HG03354 (cell line): ENCODE results near the gene NCKAP5.
"Not testable (repeated sequence)": the region's sequence is repeated elsewhere in the genome, so short reads cannot be mapped to it uniquely, and the experiment has no call there.

Experiments used
- ATAC-seq: cut with Tn5 transposase; IDR thresholded peaks from one replicate; pipeline ENCODE4 v1.9.1; 2021; ENCODE audit warnings: mild to moderate bottlenecking; ENCODE audit not compliant: unreplicated experiment, poor library complexity, severe bottlenecking

The NCKAP5 gene

DNA sequence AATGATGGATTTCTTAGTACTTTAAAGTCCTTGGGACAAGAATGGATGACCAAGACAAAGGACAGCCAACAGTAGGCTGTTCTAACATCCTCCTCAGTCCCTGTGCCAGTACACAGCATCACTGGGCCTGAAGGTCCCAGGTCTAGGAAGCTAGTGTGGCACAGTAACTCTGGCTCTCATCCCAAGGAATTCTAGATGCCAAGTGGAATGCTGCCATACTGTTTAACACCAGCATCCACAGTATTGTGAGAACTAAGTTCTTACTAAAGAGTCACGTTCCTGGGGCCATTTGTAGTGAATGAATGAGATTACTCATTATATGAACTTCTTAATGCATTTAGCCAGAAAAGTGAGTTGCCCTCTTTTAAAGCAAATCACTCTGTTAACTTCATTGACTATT lies 830.0 kb downstream of the NCKAP5 start:
- ATAC-seq: no peak

- no peak for ATAC-seq
Measured at GRCh38 chr2:132736059-132736458, 832.2 kb downstream of the NCKAP5 start.

GRCh38 chr2:132734961-132735360 lies 833.3 kb downstream of the NCKAP5 start:
- ATAC-seq: no peak

DNA sequence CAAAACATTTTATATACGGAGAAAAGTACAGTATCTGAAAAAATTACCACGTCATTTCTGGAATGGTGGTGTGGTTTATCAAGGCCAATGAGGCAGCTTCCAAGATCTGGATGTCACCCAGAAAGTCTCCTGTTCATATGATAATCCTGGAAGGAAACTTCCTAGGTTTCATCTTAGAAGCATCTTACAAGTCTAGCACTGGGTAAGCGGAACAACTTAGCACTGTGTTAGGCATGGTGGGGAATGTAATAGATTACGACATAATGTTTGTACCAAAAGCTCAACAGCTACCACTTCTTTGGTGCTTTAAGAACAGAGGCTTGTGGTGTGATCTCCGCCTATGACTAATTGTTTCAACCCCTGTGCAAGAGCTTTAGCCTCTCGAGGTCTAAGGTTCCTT lies 835.2 kb downstream of the NCKAP5 start:
- no peak for ATAC-seq

- ATAC-seq: no peak
Measured at GRCh38 chr2:132732694-132733093, 835.6 kb downstream of the NCKAP5 start.

GRCh38 chr2:132731441-132731840 lies 836.8 kb downstream of the NCKAP5 start:
- no peak for ATAC-seq

DNA sequence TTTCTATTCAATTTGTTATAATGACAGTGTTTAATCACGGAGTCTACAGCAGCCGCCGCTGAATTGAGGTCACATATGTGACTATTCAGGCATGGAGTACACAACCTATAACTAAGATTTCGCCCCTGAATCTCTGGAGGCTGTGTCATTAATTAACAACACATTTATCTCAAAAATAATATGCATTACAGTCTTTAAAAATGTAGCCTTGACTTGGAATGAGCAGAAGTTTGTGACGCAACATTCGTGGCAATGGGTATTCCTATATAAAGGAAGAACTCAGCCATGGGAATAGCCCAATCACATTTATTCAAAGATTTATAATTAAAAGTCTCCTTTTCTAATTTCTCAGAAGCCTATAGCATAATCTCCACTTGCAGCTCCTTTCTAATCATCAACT lies 837.7 kb downstream of the NCKAP5 start:
- no peak for ATAC-seq

DNA sequence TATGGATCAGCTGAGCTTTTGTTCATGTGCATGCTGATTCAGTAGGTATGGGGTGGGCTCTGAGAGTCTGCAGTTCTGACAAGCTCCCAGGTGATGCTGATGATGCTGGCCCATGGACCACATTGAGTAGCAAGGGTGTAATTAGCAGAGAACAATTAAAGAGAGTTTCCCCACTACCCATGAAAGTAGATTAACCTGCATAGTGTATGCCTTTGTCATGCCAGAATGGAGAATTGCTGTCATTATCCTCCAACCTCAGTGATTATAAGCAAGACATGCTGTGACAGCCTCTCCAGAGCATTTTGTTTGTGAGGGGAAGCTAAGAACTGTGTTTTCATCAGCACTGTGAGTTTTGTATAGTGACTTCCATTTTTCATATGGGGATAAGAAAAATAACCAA lies 838.7 kb downstream of the NCKAP5 start:
- no peak for ATAC-seq

DNA sequence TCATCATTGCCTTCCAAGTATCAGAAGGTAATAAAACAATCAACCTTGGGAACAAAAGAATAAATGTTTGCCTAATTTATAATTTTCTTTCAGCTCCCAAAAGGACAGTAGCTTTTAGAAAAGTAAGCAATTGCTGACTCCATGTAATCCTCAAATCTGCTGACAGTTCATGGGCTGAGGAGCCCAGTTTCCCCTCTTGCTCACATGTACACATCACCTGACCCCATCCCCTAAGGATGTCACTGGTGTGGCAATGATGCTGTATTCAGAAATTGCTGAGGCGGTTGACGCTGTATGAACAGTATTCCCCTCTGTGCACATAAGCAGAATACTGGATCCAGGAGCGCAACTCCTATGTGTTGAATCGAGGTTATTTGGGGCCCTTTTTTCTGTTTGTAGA lies 842.1 kb downstream of the NCKAP5 start:
- ATAC-seq: no peak

GRCh38 chr2:132725748-132726147 lies 842.5 kb downstream of the NCKAP5 start:
- no peak for ATAC-seq

DNA sequence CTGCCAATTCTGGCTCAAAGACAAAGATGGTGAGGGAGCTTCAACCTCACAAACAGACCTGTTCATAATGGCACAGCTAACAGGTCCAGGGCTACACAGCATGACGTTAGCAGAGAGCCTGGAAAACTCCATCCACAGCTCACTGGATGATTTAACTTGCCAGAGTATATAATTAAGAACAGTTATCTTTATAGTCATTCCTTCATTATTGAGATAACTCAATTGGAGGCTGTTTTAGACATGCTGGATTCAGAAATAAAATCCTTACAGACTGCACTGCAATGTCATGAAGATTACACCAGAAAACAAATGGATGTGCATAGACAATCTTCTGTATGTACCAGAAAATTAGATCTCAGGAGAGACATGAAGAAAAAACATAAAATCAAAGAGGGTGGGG lies 843.1 kb downstream of the NCKAP5 start:
- ATAC-seq: no peak

GRCh38 chr2:132721938-132722337 lies 846.3 kb downstream of the NCKAP5 start:
- no peak for ATAC-seq

DNA sequence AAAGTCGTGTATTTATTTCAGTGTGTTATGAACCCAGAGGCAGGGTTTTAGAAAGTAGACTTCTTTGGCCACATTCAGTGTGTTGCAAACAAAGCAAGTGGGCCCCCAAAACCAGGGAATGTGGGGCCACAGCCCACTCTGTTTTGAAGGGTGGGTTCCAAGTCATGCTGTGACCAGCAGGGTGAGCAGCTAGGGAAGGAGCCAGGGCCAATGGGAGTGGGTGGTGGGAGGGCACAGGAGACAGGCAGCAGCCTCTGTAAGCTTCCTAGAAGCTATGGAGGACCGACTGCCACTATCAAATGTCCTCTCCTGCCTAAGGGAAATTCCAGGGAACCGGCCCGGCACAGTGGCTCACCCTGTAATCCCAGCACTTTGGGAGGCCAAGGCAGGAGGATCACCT lies 847.9 kb downstream of the NCKAP5 start:
- ATAC-seq: no peak

DNA sequence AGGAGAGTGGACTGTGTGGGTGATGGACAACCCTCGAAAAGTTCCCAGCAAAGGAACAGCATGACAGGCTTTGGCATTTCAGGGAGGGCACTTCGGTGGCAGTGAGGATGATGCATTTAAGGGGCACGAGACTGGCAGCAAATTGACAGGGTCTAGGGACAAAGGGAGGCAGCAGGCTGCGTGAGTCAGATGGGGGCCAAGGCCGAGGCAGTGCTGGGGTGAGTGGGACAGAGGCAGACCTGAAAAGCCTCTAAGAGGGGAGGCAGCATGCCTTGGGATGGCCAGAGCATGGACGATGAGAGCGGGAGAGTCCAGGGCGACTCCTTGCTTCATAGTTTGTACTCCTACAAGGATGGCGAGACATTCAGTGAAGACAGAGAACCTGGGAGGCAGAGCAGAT lies 848.8 kb downstream of the NCKAP5 start:
- no peak for ATAC-seq

- no peak for ATAC-seq
Measured at GRCh38 chr2:132716954-132717353, 851.3 kb downstream of the NCKAP5 start.

- ATAC-seq: peak; percentile 74
Measured at GRCh38 chr2:132715386-132716351, 852.6 kb downstream of the NCKAP5 start.

GRCh38 chr2:132703396-132703795 lies 864.9 kb downstream of the NCKAP5 start:
- ATAC-seq: no peak

GRCh38 chr2:132701810-132702209 lies 866.5 kb downstream of the NCKAP5 start:
- no peak for ATAC-seq

DNA sequence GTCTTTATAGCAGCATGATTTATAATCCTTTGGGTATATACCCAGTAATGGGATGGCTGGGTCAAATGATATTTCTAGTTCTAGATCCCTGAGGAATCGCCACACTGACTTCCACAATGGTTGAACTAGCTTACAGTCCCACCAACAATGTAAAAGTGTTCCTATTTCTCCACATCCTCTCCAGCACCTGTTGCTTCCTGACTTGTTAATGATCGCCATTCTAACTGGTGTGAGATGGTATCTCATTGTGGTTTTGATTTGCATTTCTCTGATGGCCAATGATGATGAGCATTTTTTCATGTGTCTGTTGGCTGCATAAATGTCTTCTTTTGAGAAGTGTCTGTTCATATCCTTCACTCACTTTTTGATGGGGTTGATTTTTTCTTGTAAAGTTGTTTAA lies 868.5 kb downstream of the NCKAP5 start:
- ATAC-seq: not testable (repeated sequence)

DNA sequence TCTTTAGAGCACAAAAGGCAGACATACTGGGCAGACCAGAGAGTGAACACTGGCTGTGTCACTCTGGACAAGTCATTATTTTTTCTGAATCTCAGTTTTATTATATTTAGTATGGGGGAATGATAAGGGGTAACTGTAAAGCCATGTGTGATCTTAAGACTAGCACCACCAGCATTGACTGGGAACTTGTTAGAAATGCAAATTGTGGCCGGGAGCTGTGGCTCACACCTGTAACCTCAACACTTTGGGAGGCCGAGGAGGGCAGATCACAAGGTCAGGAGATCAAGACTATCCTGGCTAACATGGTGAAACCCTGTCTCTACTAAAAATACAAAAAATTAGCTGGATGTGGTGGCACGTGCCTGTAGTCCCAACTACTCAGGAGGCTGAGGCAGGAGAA lies 869.9 kb downstream of the NCKAP5 start:
- ATAC-seq: not testable (repeated sequence)

GRCh38 chr2:132697556-132698205 lies 870.6 kb downstream of the NCKAP5 start:
- no peak for ATAC-seq
